ENCODE data around the gene PRR16.

GRCh38 chr5:120535900-120536299, 71.8 kb downstream of the PRR16 start:
- TF ChIP-seq, protein P1, sequence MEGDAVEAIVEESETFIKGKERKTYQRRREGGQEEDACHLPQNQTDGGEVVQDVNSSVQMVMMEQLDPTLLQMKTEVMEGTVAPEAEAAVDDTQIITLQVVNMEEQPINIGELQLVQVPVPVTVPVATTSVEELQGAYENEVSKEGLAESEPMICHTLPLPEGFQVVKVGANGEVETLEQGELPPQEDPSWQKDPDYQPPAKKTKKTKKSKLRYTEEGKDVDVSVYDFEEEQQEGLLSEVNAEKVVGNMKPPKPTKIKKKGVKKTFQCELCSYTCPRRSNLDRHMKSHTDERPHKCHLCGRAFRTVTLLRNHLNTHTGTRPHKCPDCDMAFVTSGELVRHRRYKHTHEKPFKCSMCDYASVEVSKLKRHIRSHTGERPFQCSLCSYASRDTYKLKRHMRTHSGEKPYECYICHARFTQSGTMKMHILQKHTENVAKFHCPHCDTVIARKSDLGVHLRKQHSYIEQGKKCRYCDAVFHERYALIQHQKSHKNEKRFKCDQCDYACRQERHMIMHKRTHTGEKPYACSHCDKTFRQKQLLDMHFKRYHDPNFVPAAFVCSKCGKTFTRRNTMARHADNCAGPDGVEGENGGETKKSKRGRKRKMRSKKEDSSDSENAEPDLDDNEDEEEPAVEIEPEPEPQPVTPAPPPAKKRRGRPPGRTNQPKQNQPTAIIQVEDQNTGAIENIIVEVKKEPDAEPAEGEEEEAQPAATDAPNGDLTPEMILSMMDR (IDR thresholded peaks at IDR 0.05) = no peak
- TF ChIP-seq POLR2AphosphoS5 (IDR thresholded peaks at IDR 0.05; ENCODE audit: low read depth, low read length) = no peak
- TF ChIP-seq, protein P2, sequence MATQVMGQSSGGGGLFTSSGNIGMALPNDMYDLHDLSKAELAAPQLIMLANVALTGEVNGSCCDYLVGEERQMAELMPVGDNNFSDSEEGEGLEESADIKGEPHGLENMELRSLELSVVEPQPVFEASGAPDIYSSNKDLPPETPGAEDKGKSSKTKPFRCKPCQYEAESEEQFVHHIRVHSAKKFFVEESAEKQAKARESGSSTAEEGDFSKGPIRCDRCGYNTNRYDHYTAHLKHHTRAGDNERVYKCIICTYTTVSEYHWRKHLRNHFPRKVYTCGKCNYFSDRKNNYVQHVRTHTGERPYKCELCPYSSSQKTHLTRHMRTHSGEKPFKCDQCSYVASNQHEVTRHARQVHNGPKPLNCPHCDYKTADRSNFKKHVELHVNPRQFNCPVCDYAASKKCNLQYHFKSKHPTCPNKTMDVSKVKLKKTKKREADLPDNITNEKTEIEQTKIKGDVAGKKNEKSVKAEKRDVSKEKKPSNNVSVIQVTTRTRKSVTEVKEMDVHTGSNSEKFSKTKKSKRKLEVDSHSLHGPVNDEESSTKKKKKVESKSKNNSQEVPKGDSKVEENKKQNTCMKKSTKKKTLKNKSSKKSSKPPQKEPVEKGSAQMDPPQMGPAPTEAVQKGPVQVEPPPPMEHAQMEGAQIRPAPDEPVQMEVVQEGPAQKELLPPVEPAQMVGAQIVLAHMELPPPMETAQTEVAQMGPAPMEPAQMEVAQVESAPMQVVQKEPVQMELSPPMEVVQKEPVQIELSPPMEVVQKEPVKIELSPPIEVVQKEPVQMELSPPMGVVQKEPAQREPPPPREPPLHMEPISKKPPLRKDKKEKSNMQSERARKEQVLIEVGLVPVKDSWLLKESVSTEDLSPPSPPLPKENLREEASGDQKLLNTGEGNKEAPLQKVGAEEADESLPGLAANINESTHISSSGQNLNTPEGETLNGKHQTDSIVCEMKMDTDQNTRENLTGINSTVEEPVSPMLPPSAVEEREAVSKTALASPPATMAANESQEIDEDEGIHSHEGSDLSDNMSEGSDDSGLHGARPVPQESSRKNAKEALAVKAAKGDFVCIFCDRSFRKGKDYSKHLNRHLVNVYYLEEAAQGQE (IDR thresholded peaks at IDR 0.05; ENCODE audit: insufficient read depth in 1 of 2, low read depth in 2 of 2, low read length in 1 of 2) = no peak

All from Panc1 (cell line).